ENCODE data around the gene DLL1. TPM values are rescaled to one million over a fixed set of nuclear protein-coding genes. Genes with fewer than 3 reads are reported as not detected.

Gene DLL1
- total RNA-seq, 4 donors from 2014 or later = 40.6 to 53.7 (median 47.5) TPM

GRCh38 chr6:170259278-170259677, 31.6 kb downstream of the DLL1 start:
- 61 to 63% methylated on average over 5 of the region's 5 CpGs for WGBS, 2 donors
- intact Hi-C loops (cut with DNase I; ENCODE audit: low total_unique reads) = no loop called here
- TF ChIP-seq POLR2A (IDR thresholded peaks at IDR 0.05) = no peak
- TF ChIP-seq CTCF (IDR thresholded peaks at IDR 0.05) = no peak
- no peak for DNase-seq (ENCODE audit: low spot score in 2 of 2)
- H3K4me3 ChIP-seq (ENCODE audit: low read depth, poor library complexity, severe bottlenecking) = no peak overlapping the region

GRCh38 chr6:170258407-170258806, 32.5 kb downstream of the DLL1 start:
- no peak overlapping the region for H3K4me3 ChIP-seq (ENCODE audit: low read depth, poor library complexity, severe bottlenecking)
- no peak for DNase-seq (ENCODE audit: low spot score in 2 of 2)
- intact Hi-C loops (cut with DNase I; ENCODE audit: low total_unique reads) = no loop called here
- 79 to 86% methylated on average over 6 of the region's 6 CpGs for WGBS, 2 donors
- TF ChIP-seq CTCF (IDR thresholded peaks at IDR 0.05) (no peak), POLR2A (IDR thresholded peaks at IDR 0.05) (no peak)

- DNase-seq (ENCODE audit: low spot score in 2 of 2) = no peak
- TF ChIP-seq CTCF (IDR thresholded peaks at IDR 0.05) (no peak), POLR2A (IDR thresholded peaks at IDR 0.05) (no peak)
- WGBS, 2 donors = 71 to 85% methylated on average over 4 of the region's 4 CpGs
- intact Hi-C loops (cut with DNase I; ENCODE audit: low total_unique reads) = no loop called here
- H3K4me3 ChIP-seq (ENCODE audit: low read depth, poor library complexity, severe bottlenecking) = no peak overlapping the region
Measured at GRCh38 chr6:170257376-170257775, 33.5 kb downstream of the DLL1 start.

DNA sequence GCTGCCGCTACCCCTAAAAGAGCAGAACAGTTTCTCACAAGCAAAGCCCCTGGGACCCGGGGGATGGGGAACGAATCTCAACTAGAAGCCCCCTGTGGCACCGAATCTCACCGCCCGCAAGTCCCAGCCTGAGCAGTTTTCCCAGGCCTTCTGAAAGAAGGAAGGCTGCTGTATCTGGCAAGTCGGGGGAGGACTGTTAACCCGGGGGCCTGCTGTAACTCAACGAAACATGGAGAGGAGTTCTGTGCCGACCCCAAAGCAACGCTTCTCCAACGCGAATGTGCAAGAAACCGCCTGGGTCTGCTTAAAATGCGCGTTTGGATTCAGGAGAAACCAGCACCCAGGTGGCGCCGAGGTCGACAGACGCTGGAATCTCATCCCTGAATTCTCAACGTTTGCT, 34.2 kb downstream of the DLL1 start:
- H3K4me3 ChIP-seq (ENCODE audit: low read depth, poor library complexity, severe bottlenecking) = no peak overlapping the region
- 93 to 94% methylated on average over 21 of the region's 21 CpGs for WGBS, 2 donors
- DNase-seq (ENCODE audit: low spot score in 2 of 2) = no peak
- no peak for TF ChIP-seq POLR2A (IDR thresholded peaks at IDR 0.05)
- TF ChIP-seq CTCF (IDR thresholded peaks at IDR 0.05) = no peak
- intact Hi-C loops (cut with DNase I; ENCODE audit: low total_unique reads) = no loop called here

- no peak overlapping the region for H3K4me3 ChIP-seq (ENCODE audit: low read depth, poor library complexity, severe bottlenecking)
- no peak for DNase-seq (ENCODE audit: low spot score in 2 of 2)
- intact Hi-C loops (cut with DNase I; ENCODE audit: low total_unique reads) = no loop called here
- TF ChIP-seq POLR2A (IDR thresholded peaks at IDR 0.05) (no peak), CTCF (IDR thresholded peaks at IDR 0.05) (no peak)
- WGBS, 2 donors = 86 to 87% methylated on average over 29 to 32 of the region's 32 CpGs
Measured at GRCh38 chr6:170255426-170256125, 35.3 kb downstream of the DLL1 start.
